ENCODE data around the gene CYP26B1. TPM values are rescaled to one million over a fixed set of nuclear protein-coding genes. Genes with fewer than 3 reads are reported as not detected.

CYP26B1 gene
- total RNA-seq, 1 donor from 2014 or later, result 1,322 TPM

DNA sequence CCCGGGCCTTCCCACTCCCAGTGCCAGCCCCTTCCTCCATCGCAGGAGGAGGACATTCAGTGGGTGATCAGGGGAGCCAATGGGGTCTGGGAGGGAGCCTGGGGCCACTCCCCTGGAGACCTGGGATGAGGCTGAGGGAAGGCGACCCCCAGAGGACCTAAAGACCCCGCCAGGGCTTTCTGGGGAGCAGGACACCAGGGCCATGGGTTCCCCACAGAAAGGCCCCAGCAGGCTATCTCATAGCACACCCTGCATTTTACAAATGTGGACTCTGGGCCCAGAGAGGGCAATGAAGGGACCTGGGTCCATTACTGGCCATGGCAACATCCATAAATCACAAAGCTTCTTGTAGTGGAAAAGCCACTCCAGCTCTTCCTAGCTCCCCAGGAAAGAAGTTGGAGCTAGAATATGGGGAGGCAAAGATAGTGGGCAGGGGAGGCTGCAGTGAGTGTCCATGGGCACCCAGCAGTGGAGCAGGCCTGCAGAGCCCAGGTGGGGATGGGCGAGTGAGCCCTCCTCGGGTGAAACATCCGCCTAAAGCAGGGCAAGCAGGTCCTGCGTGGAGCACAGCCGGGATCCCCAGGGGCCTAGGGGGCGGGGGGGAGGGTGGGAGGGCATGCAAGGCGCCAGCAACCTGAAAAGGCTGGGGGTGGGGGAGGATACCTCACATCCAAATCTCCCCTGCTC, 13.8 kb downstream of the CYP26B1 start:
- Mint-ChIP-seq H3K4me3 (peak overlapping the region; percentile 24), H3K36me3 (peaks cover 34% of the 10 kb centered on the region)
- peak in 1 of 2 experiments; percentile 38 for DNase-seq (ENCODE audit: low spot score in 2 of 2, unreplicated experiment in 2 of 2)

DNA sequence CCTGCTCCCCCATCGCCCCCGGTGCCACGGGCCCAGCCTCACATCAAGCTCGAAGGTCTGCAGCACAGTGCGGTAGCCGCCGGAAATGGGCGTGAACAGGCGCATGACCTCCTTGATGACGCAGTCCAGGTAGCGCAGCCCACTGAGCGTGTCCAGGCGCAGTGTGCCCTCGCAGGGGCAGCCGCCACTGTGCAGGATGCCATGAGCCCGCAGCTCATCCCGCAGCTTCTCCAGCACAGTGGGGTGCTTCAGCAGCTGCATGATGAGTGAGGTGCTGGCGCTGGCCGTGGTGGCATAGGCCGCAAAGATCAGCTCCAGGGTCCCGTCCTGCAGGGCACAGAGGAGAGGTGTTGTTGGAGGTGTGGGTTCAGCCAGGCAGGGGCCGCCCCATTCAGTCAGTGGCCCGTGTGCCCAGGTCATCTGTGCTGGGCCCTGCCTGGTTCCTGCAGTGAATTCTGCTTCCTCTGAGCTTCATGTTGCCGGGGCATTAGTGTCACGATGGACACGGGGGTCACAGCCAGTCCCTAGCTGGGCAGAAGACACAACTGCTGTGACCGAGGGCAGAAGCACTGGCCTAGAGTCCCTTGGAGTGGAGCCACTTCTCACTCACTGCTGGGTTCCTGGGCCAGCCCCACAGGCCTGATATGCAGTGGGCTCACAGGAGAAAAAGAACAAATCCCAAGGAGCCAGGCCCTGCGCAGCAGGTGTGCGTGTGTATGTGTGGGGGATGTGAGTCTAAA, 14.5 kb downstream of the CYP26B1 start:
- Mint-ChIP-seq H3K4me3 (peak overlapping the region; percentile 17), H3K36me3 (peaks cover 35% of the 10 kb centered on the region), H3K27me3 (ENCODE audit: low read depth) (no peaks in the 10 kb centered on the region), H3K9me3 (no peaks in the 10 kb centered on the region), H3K27ac (peak overlapping the region; percentile 96), H3K4me1 (peaks cover 84% of the 10 kb centered on the region)
- peak in 1 of 2 experiments; percentile 34 for DNase-seq (ENCODE audit: low spot score in 2 of 2, unreplicated experiment in 2 of 2)
- TF ChIP-seq, protein P1, sequence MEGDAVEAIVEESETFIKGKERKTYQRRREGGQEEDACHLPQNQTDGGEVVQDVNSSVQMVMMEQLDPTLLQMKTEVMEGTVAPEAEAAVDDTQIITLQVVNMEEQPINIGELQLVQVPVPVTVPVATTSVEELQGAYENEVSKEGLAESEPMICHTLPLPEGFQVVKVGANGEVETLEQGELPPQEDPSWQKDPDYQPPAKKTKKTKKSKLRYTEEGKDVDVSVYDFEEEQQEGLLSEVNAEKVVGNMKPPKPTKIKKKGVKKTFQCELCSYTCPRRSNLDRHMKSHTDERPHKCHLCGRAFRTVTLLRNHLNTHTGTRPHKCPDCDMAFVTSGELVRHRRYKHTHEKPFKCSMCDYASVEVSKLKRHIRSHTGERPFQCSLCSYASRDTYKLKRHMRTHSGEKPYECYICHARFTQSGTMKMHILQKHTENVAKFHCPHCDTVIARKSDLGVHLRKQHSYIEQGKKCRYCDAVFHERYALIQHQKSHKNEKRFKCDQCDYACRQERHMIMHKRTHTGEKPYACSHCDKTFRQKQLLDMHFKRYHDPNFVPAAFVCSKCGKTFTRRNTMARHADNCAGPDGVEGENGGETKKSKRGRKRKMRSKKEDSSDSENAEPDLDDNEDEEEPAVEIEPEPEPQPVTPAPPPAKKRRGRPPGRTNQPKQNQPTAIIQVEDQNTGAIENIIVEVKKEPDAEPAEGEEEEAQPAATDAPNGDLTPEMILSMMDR (IDR thresholded peaks at IDR 0.05; ENCODE audit: unreplicated experiment), result no peak

More for the DNA sequence above, 13.8 kb downstream of the CYP26B1 start:
- Mint-ChIP-seq H3K4me1 (peaks cover 86% of the 10 kb centered on the region), H3K27ac (peak overlapping the region; percentile 96), H3K27me3 (ENCODE audit: low read depth) (no peaks in the 10 kb centered on the region), H3K9me3 (no peaks in the 10 kb centered on the region)
- TF ChIP-seq, protein P1 (IDR thresholded peaks at IDR 0.05; ENCODE audit: unreplicated experiment), result no peak

DNA sequence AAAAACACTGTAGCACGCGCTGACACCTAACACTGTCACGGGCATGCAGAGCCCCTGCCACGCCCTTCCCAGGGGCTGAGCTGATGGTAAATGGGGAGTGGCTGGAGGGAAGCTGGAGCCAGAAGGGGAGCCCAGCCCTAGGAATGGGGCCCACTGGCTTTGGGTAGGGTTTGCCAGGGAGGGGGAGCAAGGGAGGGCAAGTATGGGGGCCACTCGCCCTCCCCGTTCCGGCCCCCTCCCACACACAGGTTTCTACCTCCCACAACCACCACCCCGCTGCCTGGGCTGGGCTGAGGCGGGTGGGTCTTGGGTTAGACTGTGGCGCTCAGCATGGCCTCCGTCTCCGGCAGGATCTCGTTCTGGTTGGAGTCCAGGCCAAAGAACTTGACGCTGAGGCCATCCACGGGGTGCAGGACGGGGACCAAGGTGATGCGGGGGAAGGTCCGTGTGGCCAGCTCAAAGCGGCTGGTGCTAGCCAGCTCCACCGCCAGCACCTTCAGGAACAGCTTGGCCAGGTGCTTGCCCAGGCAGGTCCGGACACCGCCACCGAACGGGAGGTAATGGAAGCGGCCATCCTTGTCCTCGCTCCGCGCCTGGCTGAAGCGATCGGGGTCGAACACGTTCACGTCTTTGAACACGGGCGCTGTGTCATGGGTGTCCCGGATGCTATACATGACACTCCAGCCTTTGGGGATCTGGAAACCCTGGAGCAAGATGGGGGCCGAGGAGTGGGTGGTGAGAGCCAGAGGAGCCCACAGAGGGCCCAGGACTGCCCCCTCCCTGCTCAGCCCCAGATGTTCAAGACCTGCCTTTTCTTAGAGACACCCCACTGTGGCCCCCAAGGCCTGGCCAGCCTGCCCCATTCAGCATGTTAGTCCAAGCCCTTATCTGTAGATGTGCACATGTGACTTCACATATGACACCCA, 15.5 kb downstream of the CYP26B1 start:
- H3K9me3 Mint-ChIP-seq, result no peaks in the 10 kb centered on the region
- H3K4me1 Mint-ChIP-seq, result peaks cover 78% of the 10 kb centered on the region
- peak in 1 of 2 experiments; percentile 39 for DNase-seq (ENCODE audit: low spot score in 2 of 2, unreplicated experiment in 2 of 2)
- H3K36me3 Mint-ChIP-seq, result peaks cover 31% of the 10 kb centered on the region
- peak overlapping the region; percentile 96 for H3K27ac Mint-ChIP-seq
- H3K27me3 Mint-ChIP-seq (ENCODE audit: low read depth), result no peaks in the 10 kb centered on the region
- TF ChIP-seq, protein P1 (IDR thresholded peaks at IDR 0.05; ENCODE audit: unreplicated experiment), result no peak
- H3K4me3 Mint-ChIP-seq, result peak overlapping the region; percentile 31

DNA sequence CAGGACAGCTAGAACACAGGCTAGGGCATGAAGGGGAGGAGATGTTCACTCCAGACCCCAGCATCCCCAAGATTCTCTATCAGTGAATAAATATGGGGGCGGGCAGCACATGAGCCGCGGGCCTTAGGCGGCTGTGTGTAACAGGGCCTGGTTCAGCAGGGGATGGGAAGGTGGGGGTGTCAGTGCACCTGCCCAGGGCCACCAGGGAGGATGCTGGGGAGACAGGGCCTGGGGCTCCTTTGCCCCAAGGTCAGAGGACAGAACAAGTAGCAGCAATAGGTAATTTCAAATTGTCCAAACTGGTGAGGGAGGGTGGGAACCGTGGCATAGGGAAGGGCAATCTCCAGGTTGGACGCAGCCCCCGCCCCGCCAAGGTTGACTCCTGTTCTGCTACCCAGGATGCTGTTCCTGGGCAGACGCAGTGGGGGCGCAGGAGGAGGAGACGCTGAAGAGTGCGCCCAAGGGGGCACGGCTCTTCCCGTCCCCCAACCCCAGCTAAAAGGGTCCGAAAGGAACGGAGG, 16.2 kb downstream of the CYP26B1 start:
- DNase-seq (ENCODE audit: low spot score in 2 of 2, unreplicated experiment in 2 of 2), result peak in 1 of 2 experiments; percentile 37
- peaks cover 31% of the 10 kb centered on the region for H3K36me3 Mint-ChIP-seq
- peaks cover 72% of the 10 kb centered on the region for H3K4me1 Mint-ChIP-seq
- H3K4me3 Mint-ChIP-seq, result peak overlapping the region; percentile 39
- H3K27me3 Mint-ChIP-seq (ENCODE audit: low read depth), result no peaks in the 10 kb centered on the region
- TF ChIP-seq, protein P1 (IDR thresholded peaks at IDR 0.05; ENCODE audit: unreplicated experiment), result no peak
- peak overlapping the region; percentile 96 for H3K27ac Mint-ChIP-seq
- H3K9me3 Mint-ChIP-seq, result no peaks in the 10 kb centered on the region

All from mesothelial cell of epicardium (in vitro differentiated cells).